IPS DF 4.7 (cell line): ENCODE results near the gene FAM222A.
"Not testable (repeated sequence)": the region's sequence is repeated elsewhere in the genome, so short reads cannot be mapped to it uniquely, and the experiment has no call there.

ENCODE experiments used
- DNase-seq: peaks from one replicate; pipeline ENCODE4 v3.0.0-alpha.2; 2013; ENCODE audit warnings: low spot score; ENCODE audit errors: extremely low read depth

Gene FAM222A

GRCh38 chr12:109693653-109694600 is 19.7 kb upstream of the FAM222A start:
- no peak for DNase-seq

- not testable (repeated sequence) for DNase-seq
These were observed 19.0 kb upstream of the FAM222A start for GRCh38 chr12:109694629-109695028.

GRCh38 chr12:109695416-109695815 is 18.2 kb upstream of the FAM222A start:
- no peak for DNase-seq

- no peak for DNase-seq
These were observed 17.6 kb upstream of the FAM222A start for GRCh38 chr12:109695961-109696461.

GRCh38 chr12:109696485-109697269 is 16.9 kb upstream of the FAM222A start:
- no peak for DNase-seq

- DNase-seq: no peak
These were observed 16.4 kb upstream of the FAM222A start for GRCh38 chr12:109697270-109697553.

- no peak for DNase-seq
These were observed 15.7 kb upstream of the FAM222A start for GRCh38 chr12:109697877-109698468.

GRCh38 chr12:109698820-109699219 is 14.8 kb upstream of the FAM222A start:
- DNase-seq: no peak

GRCh38 chr12:109701064-109701463 is 12.6 kb upstream of the FAM222A start:
- no peak for DNase-seq

GRCh38 chr12:109702111-109702841 is 11.3 kb upstream of the FAM222A start:
- DNase-seq: no peak

- DNase-seq: no peak
These were observed 9.9 kb upstream of the FAM222A start for GRCh38 chr12:109703684-109704083.

- DNase-seq: no peak
These were observed 9.1 kb upstream of the FAM222A start for GRCh38 chr12:109704371-109705098.

- no peak for DNase-seq
These were observed 8.3 kb upstream of the FAM222A start for GRCh38 chr12:109705291-109705690.

- DNase-seq: no peak
These were observed 7.3 kb upstream of the FAM222A start for GRCh38 chr12:109706398-109706746.

- DNase-seq: no peak
These were observed 6.7 kb upstream of the FAM222A start for GRCh38 chr12:109706747-109707469.

- DNase-seq: no peak
These were observed 6.2 kb upstream of the FAM222A start for GRCh38 chr12:109707470-109707821.

- no peak for DNase-seq
These were observed 4.7 kb upstream of the FAM222A start for GRCh38 chr12:109708939-109709338.

GRCh38 chr12:109709401-109709991 is 4.1 kb upstream of the FAM222A start:
- DNase-seq: no peak

- DNase-seq: no peak
These were observed 3.3 kb upstream of the FAM222A start for GRCh38 chr12:109710205-109710746.
